Jurkat, Clone E6-1 (cell line): Measurements from ENCODE around the gene SLC22A9. TPM values are rescaled to one million over a fixed set of nuclear protein-coding genes. Genes with fewer than 3 reads are reported as not detected.
"Not testable (repeated sequence)": the region's sequence is repeated elsewhere in the genome, so short reads cannot be mapped to it uniquely, and the experiment has no call there.

Experiments used
- DNase-seq: peaks from one replicate; pipeline ENCODE4 v3.0.0-alpha.2; 2011; ENCODE audit warnings: low read depth, low spot score
- H3K4me3 ChIP-seq: 2 replicates; pipeline ENCODE4 v1.5.1; 2011; ENCODE audit warnings: mild to moderate bottlenecking, low read length, control low read depth, moderate library complexity
- polyA plus RNA-seq: library from polyadenylated mRNA; unstranded; fragments of >200 nt; gene quantifications from one replicate; pipeline ENCODE4 v1.2.1, GENCODE V29; 2012; ENCODE audit warnings: missing spikeins; ENCODE audit not compliant: insufficient read length, insufficient read depth

Gene SLC22A9
- not detected for polyA plus RNA-seq

DNA sequence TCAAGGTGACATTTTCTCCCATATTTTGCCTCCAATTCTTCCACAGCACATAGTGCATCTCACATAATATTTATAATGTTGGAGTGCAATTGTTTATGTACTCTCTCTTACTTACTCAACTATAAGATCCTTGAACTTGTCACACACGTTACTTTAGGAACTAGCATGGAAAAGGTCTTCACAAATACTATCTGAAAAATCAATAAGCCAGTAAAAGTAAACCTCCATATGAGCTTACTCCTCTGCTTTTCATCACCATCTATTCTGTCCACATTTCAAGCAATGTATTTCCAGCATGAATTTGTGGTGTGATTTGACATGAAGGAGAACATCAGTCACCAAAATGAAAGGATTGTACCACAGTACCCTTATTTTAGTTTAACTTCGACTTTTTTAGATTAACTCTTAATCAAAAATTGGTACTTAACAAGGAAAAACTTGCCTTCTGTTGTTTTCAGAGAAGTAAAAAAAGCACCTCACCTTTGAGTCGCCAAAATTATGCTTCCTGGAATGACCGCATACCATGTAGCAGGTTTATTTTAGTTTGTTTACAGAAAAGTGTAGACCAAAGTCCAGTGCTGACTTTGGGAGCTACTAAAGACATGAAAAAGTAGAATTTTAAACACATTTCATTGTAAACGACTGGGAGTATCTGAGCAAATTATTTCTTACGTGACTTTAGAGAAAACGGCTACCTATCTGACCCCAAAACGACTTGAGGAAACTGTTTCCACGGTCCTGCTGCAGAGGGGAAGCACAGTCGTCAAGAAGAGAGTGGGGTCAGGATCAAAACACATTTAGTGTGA lies at the start of gene SLC22A9:
SLC22A9 (plus strand) TSS at position 621 of the 806 bp plus-strand sequence. CDS start 272 bp downstream, outside the sequence.
- DNase-seq: no peak
- H3K4me3 ChIP-seq: no peak within 1 kb of the TSS

DNA sequence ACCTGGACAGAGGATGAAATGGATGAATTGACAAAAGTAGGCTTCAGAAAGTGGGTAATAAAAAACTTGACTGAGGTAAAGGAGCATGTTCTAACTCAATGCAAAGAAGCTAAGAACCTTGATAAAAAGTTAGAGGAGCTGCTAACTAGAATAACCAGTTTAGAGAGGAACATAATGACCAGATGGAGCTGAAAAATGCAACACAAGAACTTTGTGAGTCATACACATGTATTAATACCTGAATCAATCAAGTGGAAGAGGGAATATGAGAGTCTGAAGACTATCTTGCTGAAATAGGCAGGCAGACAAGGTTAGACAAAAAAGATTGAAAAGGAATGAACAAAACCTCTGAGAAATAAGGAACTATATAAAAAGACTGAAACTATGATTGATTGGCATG lies 47.9 kb upstream of the SLC22A9 start:
- DNase-seq: no peak
- H3K4me3 ChIP-seq: no peak overlapping the region

- not testable (repeated sequence) for H3K4me3 ChIP-seq, DNase-seq
Measured at GRCh38 chr11:63335089-63335488, 34.5 kb upstream of the SLC22A9 start.

DNA sequence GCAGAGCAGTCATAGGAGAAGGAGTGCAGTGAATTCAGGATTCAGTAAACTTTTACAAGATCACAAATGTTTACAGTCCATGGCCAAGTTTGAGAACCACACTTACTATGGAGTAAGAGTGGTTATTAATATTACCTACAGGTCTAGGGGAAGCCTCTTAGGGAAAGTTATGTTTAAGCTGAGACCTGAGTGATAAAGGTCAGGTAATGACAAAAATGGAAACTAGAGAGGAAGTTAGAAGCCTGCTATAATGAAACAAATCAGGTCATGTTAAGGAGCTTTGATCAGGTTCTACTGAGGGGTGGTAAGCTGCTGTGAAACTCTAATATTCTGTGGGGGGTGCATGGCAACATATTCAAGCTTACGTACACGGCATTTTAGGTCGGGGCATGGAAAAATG lies 32.5 kb upstream of the SLC22A9 start:
- DNase-seq: no peak
- H3K4me3 ChIP-seq: no peak overlapping the region

DNA sequence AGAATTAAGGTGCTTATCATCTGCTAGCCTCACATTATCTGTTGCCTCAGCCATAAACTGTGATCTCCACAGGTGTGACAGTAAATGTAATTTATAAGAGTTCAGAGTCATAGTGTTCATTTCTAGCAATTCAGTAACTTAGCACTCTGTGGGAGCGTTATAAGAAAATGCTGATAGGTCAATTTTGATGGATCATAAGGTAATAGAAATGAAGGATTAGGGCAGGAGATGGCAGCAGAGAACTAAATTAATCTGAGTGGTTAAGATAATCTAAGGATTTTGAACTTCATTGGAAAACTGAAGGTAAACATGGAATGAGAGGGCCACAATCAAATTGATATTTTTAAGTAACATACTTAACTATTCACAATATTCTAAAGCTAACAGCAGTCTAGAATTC lies 26.5 kb upstream of the SLC22A9 start:
- H3K4me3 ChIP-seq: no peak overlapping the region
- no peak for DNase-seq

GRCh38 chr11:63352144-63352543 lies 17.4 kb upstream of the SLC22A9 start:
- DNase-seq: no peak
- H3K4me3 ChIP-seq: no peak overlapping the region

- no peak overlapping the region for H3K4me3 ChIP-seq
- no peak for DNase-seq
Measured at GRCh38 chr11:63362196-63362793, 7.3 kb upstream of the SLC22A9 start.

DNA sequence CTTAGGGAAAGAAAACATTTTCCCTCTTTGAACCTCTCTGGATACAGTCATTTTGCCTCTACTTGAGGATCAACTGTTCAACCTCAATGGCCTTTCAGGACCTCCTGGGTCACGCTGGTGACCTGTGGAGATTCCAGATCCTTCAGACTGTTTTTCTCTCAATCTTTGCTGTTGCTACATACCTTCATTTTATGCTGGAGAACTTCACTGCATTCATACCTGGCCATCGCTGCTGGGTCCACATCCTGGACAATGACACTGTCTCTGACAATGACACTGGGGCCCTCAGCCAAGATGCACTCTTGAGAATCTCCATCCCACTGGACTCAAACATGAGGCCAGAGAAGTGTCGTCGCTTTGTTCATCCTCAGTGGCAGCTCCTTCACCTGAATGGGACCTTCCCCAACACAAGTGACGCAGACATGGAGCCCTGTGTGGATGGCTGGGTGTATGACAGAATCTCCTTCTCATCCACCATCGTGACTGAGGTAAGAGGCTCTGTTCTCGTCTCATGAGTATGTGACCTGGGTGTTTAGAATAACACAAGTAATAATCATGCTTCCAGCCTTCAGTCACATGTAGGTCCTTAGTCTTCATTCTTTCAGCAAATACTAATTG lies 495 bp downstream of the SLC22A9 start:
- DNase-seq: no peak
- no peak overlapping the region for H3K4me3 ChIP-seq

- no peak for DNase-seq
- H3K4me3 ChIP-seq: no peak overlapping the region
Measured at GRCh38 chr11:63371396-63371795, 1.8 kb downstream of the SLC22A9 start.

DNA sequence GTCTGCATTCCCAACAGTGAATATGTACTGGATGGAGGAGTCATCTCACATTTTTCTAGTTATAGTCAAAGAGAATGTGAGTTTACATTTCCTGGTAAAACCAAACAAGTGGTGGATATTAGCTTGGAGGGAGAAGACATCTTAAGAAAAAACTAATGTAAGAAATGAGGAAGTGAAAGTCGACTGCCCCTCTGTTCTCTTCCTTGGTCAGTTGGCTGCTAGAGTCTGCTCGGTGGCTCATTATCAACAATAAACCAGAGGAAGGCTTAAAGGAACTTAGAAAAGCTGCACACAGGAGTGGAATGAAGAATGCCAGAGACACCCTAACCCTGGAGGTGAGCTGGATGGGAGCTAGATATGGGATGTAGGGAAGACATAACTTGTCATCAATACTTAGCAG lies 5.8 kb downstream of the SLC22A9 start:
- H3K4me3 ChIP-seq: no peak overlapping the region

GRCh38 chr11:63380130-63380529 lies 10.5 kb downstream of the SLC22A9 start:
- DNase-seq: no peak
- no peak overlapping the region for H3K4me3 ChIP-seq

More for the DNA sequence above, 5.8 kb downstream of the SLC22A9 start:
- DNase-seq: no peak

- no peak for DNase-seq
- no peak overlapping the region for H3K4me3 ChIP-seq
Measured at GRCh38 chr11:63395697-63396096, 26.1 kb downstream of the SLC22A9 start.

GRCh38 chr11:63404161-63404935 lies 34.8 kb downstream of the SLC22A9 start:
- no peak overlapping the region for H3K4me3 ChIP-seq
- no peak for DNase-seq

DNA sequence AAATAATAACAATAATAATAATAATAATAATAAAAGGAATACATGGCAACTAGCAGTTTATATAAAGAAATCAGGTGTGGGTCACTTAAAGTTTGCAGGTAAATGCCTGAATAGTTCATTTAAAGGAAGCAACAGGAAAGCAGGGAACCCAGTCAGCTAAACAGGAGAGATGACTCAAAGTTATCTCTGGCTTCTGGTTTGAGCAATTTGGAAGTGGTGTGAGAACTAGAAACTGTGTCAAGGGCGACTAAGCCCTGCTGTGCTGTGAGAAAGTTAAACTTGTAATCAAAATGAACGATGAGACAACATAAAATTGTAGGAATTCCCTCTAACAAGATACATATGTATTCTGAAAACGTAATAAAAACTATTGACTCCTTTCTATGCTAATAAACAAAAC lies 35.5 kb downstream of the SLC22A9 start:
- DNase-seq: no peak
- H3K4me3 ChIP-seq: no peak overlapping the region

DNA sequence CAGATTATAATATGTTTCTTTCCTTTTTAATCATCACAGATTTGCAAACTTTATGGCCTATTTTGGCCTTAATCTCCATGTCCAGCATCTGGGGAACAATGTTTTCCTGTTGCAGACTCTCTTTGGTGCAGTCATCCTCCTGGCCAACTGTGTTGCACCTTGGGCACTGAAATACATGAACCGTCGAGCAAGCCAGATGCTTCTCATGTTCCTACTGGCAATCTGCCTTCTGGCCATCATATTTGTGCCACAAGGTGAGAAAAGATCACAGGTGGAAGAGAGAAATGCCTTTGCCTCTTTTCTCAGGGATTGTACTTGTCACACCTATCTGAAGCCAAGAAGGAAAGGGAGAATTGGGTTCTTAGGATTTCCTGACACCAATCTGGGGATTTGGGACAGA lies 36.9 kb downstream of the SLC22A9 start:
- no peak overlapping the region for H3K4me3 ChIP-seq
- no peak for DNase-seq

DNA sequence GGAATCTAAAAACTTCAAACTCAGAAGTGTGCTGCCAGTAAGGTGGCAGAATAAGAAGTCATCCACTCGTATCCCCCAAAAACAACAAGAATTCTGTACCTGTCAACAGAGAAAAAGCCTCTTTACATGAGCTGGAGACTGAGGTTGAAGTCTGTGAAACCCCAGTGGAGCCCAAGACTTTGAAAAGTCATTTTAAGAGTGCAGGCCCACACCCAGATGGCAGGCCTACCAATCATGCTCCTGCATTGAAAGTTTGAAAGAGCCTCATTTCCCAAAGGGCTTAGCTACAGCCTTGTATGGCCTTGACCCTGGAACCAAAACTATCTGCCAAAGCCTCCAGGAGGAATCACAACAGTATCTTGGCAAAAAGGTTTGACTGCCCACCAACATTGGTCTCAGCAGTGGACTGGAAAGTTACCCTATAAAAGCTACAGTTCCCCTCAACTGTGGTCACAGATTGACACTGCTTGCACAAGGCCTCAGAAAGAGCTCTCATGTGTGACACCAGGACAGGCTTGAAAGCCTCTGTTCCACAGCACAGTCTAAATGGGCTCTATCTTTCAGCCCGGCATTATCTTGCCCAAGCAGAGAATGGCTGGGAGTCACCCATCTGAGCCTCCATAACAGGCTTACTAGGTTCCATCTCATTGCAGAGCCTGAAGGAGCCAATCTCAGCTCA lies 47.7 kb downstream of the SLC22A9 start:
- no peak overlapping the region for H3K4me3 ChIP-seq
- DNase-seq: no peak

DNA sequence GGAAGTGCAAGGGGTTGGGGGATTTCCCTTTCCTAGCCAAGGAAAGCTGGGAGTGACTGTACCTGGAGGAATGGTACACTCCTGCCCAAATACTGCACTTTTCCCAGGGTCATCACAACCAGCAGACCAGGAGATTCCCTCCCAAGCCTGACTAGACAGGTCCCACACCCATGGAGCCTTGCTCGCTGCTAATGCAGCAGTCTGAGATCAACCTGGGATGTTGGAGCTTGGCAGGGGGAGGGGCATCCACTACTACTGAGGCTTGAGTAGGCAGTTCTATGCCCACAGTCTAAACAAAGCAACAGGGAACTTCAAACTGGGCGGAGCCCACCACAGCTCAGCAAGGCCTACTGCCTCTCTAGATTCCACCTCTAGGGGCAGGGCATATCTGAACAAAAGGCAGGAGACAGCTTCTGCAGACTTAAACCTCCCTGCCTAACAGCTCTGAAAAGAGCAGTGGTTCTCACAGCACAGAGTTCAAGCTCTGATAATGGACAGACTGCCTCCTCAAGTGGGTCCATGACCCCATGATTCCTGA lies 58.5 kb downstream of the SLC22A9 start:
- H3K4me3 ChIP-seq: no peak overlapping the region
- DNase-seq: peak; percentile 35

- DNase-seq, H3K4me3 ChIP-seq: not testable (repeated sequence)
Measured at GRCh38 chr11:63430731-63431130, 61.1 kb downstream of the SLC22A9 start.

DNA sequence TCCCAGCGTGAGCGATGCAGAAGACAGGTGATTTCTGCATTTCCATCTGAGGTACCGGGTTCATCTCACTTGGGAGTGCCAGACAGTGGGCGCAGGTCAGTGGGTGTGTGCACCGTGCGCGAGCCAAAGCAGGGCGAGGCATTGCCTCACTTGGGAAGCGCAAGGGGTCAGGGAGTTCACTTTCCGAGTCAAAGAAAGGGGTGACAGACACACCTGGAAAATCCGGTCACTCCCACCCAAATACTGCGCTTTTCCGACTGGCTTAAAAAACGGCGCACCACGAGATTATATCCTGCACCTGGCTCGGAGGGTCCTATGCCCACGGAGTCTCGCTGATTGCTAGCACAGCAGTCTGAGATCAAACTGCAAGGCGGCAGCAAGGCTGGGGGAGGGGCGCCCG lies 65.8 kb downstream of the SLC22A9 start:
- DNase-seq, H3K4me3 ChIP-seq: not testable (repeated sequence)
